Adrenal gland (tissue), 12 donors: ENCODE results near the gene DCAF6. TPM values are rescaled to one million over a fixed set of nuclear protein-coding genes. Genes with fewer than 3 reads are reported as not detected.

Experiments used
- DNase-seq, 7 donors: peaks; one replicate each; pipeline ENCODE4 v3.0.0-alpha.2; 2019 to 2020
- H3K27ac ChIP-seq, 5 donors: fragments of 200-600 bp; sonication (generic) in 4 of 5; 1 replicate in 3 of 5; 2 replicates in 2 of 5; pipeline versions ENCODE4 v1.5.1 to v1.8.0; 2016 to 2020; ENCODE audit warnings: mild to moderate bottlenecking in 1 of 5
- H3K27me3 ChIP-seq: fragments of 200-600 bp; 2 replicates; pipeline ENCODE4 v1.8.0; 2021
- H3K36me3 ChIP-seq, 2 donors: fragments of 200-600 bp; replicated peaks in 1 of 2; 1 replicate in 1 of 2; 2 replicates in 1 of 2; pipeline versions ENCODE4 v1.5.1 to v1.8.0; 2018 to 2022
- H3K4me1 ChIP-seq, 2 donors: fragments of 200-600 bp; replicated peaks in 1 of 2; 1 replicate in 1 of 2; 2 replicates in 1 of 2; pipeline versions ENCODE4 v1.5.1 to v1.8.0; 2018 to 2021
- H3K4me3 ChIP-seq, 4 donors: fragments of 200-600 bp; sonication (generic) in 3 of 4; one replicate each; pipeline ENCODE4 v1.5.1; 2016 to 2018
- H3K9me3 ChIP-seq, 3 donors: fragments of 200-600 bp; sonication (generic) in 1 of 3; replicated peaks in 1 of 3; 1 replicate in 2 of 3; 2 replicates in 1 of 3; pipeline versions ENCODE4 v1.5.1 to v1.8.0; 2016 to 2021
- CTCF ChIP-seq, 6 experiments: fragments of 450-650 bp in 4 of 6; fragments of 200-600 bp in 2 of 6; sonication (generic) in 1 of 6; IDR thresholded peaks; 1 replicate in 5 of 6; 2 replicates in 1 of 6; pipeline versions ENCODE4 v1.5.1 to v1.8.0; 2016 to 2021; ENCODE audit warnings: antibody characterized with exemption in 6 of 6, mild to moderate bottlenecking in 2 of 6, moderate library complexity in 1 of 6
- POLR2A ChIP-seq, 2 donors: fragments of 450-650 bp; IDR thresholded peaks; one replicate each; pipeline ENCODE4 v1.6.1; 2017; ENCODE audit warnings: antibody characterized with exemption in 2 of 2, mild to moderate bottlenecking in 2 of 2, moderate library complexity in 1 of 2
- WGBS, 4 donors: extraction: QIAGEN DNeasy Blood & Tissue Kit in 2 of 4; methylation state at CpG; one replicate each; pipeline versions ENCODE4 v1.1.5 to v1.1.7; 2013 to 2017; 5-methylcytosine and 5-hydroxymethylcytosine counted together
- intact Hi-C, 2 donors: fragments of 100-400 bp; cut with DNase I; formaldehyde crosslinking; loops; one replicate each; pipeline versions ENCODE4 v1.14.1 to v1.15.0; 2022 to 2023
- polyA plus RNA-seq, 3 donors: library from polyadenylated mRNA; stranded (reverse); fragments of 200-250 nt in 2 of 3; fragments of 350-450 nt in 1 of 3; fragmentation: Illumina TruSeq in 1 of 3; extraction: RNeasy Lipid Tissue Mini Kit (QIAGEN cat#74804) in 1 of 3; gene quantifications; one replicate each; pipeline ENCODE4 v1.2.3, GENCODE V29; 2013 to 2014
- total RNA-seq, 9 donors: library from RNA; depleted of rRNA in 4 of 9; stranded (reverse); fragments of >200 nt in 4 of 9; fragments of 120-200 nt in 1 of 9; fragmentation: NEBNext Ultra II Directional in 1 of 9; extraction: Animal tissue kit (Norgen Biotek cat#: 25700) in 1 of 9; gene quantifications; one replicate each; pipeline versions ENCODE4 v1.1.0 to v1.2.4, GENCODE V29; 2013 to 2023
- donor health status: healthy with polysubstance abuse.
- donor health status: Bipolar disorder and iron deficiency.
- donor health status: DM: yes; HTN: yes; CAD: no.
- donor health status: DM: no; HTN: no; CAD: no.
- donor health status: DM: no; HTN: no; CAD: no.
- donor health status: DM: yes; HTN: yes; CAD: no.

DCAF6 gene
- total and polyA plus RNA-seq, 12 donors = 46.4 to 160 (median 90.5) TPM

GRCh38 chr1:167893798-167894197, 42.7 kb upstream of the DCAF6 start:
- H3K36me3 ChIP-seq = no peaks in the 10 kb centered on the region
- DNase-seq = no peak
- H3K27ac ChIP-seq = no peak overlapping the region
- H3K9me3 ChIP-seq = no peaks in the 10 kb centered on the region
- H3K4me1 ChIP-seq = no peaks in the 10 kb centered on the region
- intact Hi-C loops = no loop called here
- no peak overlapping the region for H3K4me3 ChIP-seq
- TF ChIP-seq POLR2A (IDR thresholded peaks at IDR 0.05) (no peak), CTCF (IDR thresholded peaks at IDR 0.05) (no peak)
- 76 to 91% (median 87%) methylated on average over 2 of the region's 2 CpGs for WGBS, 4 donors
- H3K27me3 ChIP-seq = no peaks in the 10 kb centered on the region

GRCh38 chr1:167898578-167899222, 37.8 kb upstream of the DCAF6 start:
- Histone ChIP-seq H3K4me3 (no peak overlapping the region), H3K36me3 (no peaks in the 10 kb centered on the region), H3K27me3 (no peaks in the 10 kb centered on the region), H3K9me3 (no peaks in the 10 kb centered on the region), H3K27ac (no peak overlapping the region), H3K4me1 (no peaks in the 10 kb centered on the region)
- intact Hi-C loops = no loop called here
- TF ChIP-seq POLR2A (IDR thresholded peaks at IDR 0.05) = no peak
- no peak for TF ChIP-seq CTCF (IDR thresholded peaks at IDR 0.05)
- WGBS, 4 donors = 93 to 95% (median 94%) methylated on average over 9 of the region's 9 CpGs
- no peak for DNase-seq

GRCh38 chr1:167899253-167899681, 37.2 kb upstream of the DCAF6 start:
- Histone ChIP-seq H3K27ac (no peak overlapping the region), H3K4me1 (no peaks in the 10 kb centered on the region), H3K9me3 (no peaks in the 10 kb centered on the region), H3K4me3 (no peak overlapping the region), H3K27me3 (no peaks in the 10 kb centered on the region), H3K36me3 (no peaks in the 10 kb centered on the region)
- TF ChIP-seq POLR2A (IDR thresholded peaks at IDR 0.05) (no peak), CTCF (IDR thresholded peaks at IDR 0.05) (no peak)
- peak; percentile 34 to 90 (median 72) for DNase-seq
- 51 to 69% (median 56%) methylated on average over 3 to 4 of the region's 4 CpGs for WGBS, 4 donors
- intact Hi-C loops = no loop called here

- intact Hi-C loops = no loop called here
These were observed 35.6 kb upstream of the DCAF6 start for GRCh38 chr1:167900907-167901306.

More at GRCh38 chr1:167900907-167901306, 35.6 kb upstream of the DCAF6 start:
- 90 to 98% (median 96%) methylated on average over 4 of the region's 4 CpGs for WGBS, 4 donors
- no peak for DNase-seq
- H3K4me1 ChIP-seq = no peaks in the 10 kb centered on the region
- no peaks in the 10 kb centered on the region for H3K27me3 ChIP-seq
- H3K36me3 ChIP-seq = no peaks in the 10 kb centered on the region
- H3K27ac ChIP-seq = no peak overlapping the region
- TF ChIP-seq POLR2A (IDR thresholded peaks at IDR 0.05) (no peak), CTCF (IDR thresholded peaks at IDR 0.05) (no peak)
- no peaks in the 10 kb centered on the region for H3K9me3 ChIP-seq
- H3K4me3 ChIP-seq = no peak overlapping the region
